GM12878 (cell line): ENCODE measurements around the gene OSBPL3. TPM values are rescaled to one million over a fixed set of nuclear protein-coding genes. Genes with fewer than 3 reads are reported as not detected.

Source experiments
- ATAC-seq: fragments of 200-7000 bp; cut with Tn5 transposase; 3 replicates; pipeline ENCODE4 v1.9.1; 2020; ENCODE audit warnings: mild to moderate bottlenecking, moderate library complexity
- BruUV-seq: library from RNA; stranded (reverse); fragments of 400-500 nt; replicated peaks from 2 replicates; lab custom pipeline; 2021; lab: Mats Ljungman, UMichigan
- CTCF ChIA-PET: fragments of 300-600 bp; sonication (Branson Sonifier 250); formaldehyde crosslinking; extraction: SDS; loops from one replicate; lab custom pipeline; 2021; ENCODE audit warnings: inconsistent platforms; lab: Yijun Ruan, JAX
- POLR2A ChIA-PET: fragments of 350-600 bp; formaldehyde crosslinking; extraction: SDS; loops from one replicate; lab custom pipeline; 2021; ENCODE audit warnings: inconsistent platforms; lab: Charles Lee
- RAD21 ChIA-PET: fragments of 300-600 bp; sonication (Branson Sonifier 250); formaldehyde crosslinking; loops from one replicate; lab custom pipeline; 2023; ENCODE audit warnings: antibody characterized with exemption; ENCODE audit not compliant: unreplicated experiment; lab: Charles Lee
- SMC1A ChIA-PET: fragments of 300-600 bp; sonication (Branson Sonifier 250); formaldehyde crosslinking; loops from one replicate; lab custom pipeline; 2023; ENCODE audit not compliant: unreplicated experiment, uncharacterized antibody; lab: Charles Lee
- DNase-seq: peaks from one replicate; pipeline ENCODE4 v3.0.0-alpha.2; 2011; ENCODE audit warnings: low read depth, low spot score
- FAIRE-seq: peaks from 3 replicates; lab custom pipeline; 2011; peaks lifted over from hg19 to GRCh38; lab: Jason Lieb, UNC
- H2AFZ ChIP-seq: 2 replicates; pipeline ENCODE4 v1.6.0; 2011; ENCODE audit warnings: low read depth, low read length, control low read depth; ENCODE audit not compliant: control insufficient read depth
- H3K27ac ChIP-seq: 2 replicates; pipeline ENCODE4 v1.5.1; 2011; ENCODE audit warnings: control low read depth; ENCODE audit not compliant: control insufficient read depth, insufficient read depth
- H3K27me3 ChIP-seq, 2 experiments: replicated peaks in 1 of 2; 2 replicates each; pipeline versions ENCODE4 v1.6.0 to v1.6.1; 2011; ENCODE audit warnings: low read length in 1 of 2; ENCODE audit not compliant: control insufficient read depth in 2 of 2, insufficient read depth in 2 of 2
- H3K36me3 ChIP-seq, 2 experiments: 2 replicates each; pipeline ENCODE4 v1.5.1; 2011; ENCODE audit warnings: low read length in 1 of 2; ENCODE audit not compliant: control insufficient read depth in 2 of 2, insufficient read depth in 2 of 2
- H3K4me1 ChIP-seq: 2 replicates; pipeline ENCODE4 v1.6.1; 2011; ENCODE audit warnings: mild to moderate bottlenecking, low read length, moderate library complexity, mixed read lengths; ENCODE audit not compliant: control insufficient read depth, insufficient read depth
- H3K4me2 ChIP-seq: 2 replicates; pipeline ENCODE4 v1.6.0; 2011; ENCODE audit warnings: control low read depth; ENCODE audit not compliant: control insufficient read depth, insufficient read depth
- H3K4me3 ChIP-seq: fragments of 200-600 bp; sonication (generic); 2 replicates; pipeline ENCODE4 v1.5.1; 2016
- H3K79me2 ChIP-seq: 2 replicates; pipeline ENCODE4 v1.6.0; 2011; ENCODE audit warnings: low read length; ENCODE audit not compliant: control insufficient read depth, insufficient read depth
- H3K9ac ChIP-seq: 2 replicates; pipeline ENCODE4 v1.8.0; 2011; ENCODE audit warnings: low read length, control low read depth, mixed read lengths; ENCODE audit not compliant: control insufficient read depth, insufficient read depth
- H3K9me3 ChIP-seq: replicated peaks from 3 replicates; pipeline ENCODE4 v1.5.1; 2011; ENCODE audit warnings: mild to moderate bottlenecking, low read length; ENCODE audit not compliant: control insufficient read depth, insufficient read depth
- H4K20me1 ChIP-seq: 2 replicates; pipeline ENCODE4 v1.6.0; 2011; ENCODE audit not compliant: control insufficient read depth, insufficient read depth
- ATF2 ChIP-seq: IDR thresholded peaks from 2 replicates; pipeline ENCODE4 v1.6.1; 2012; ENCODE audit warnings: low read length, inconsistent platforms
- BCL11A ChIP-seq: IDR thresholded peaks from 2 replicates; pipeline ENCODE4 v1.6.1; 2011; ENCODE audit warnings: low read depth, low read length
- CBX5 ChIP-seq: sonication (generic); IDR thresholded peaks from 2 replicates; pipeline ENCODE4 v1.6.1; 2016; ENCODE audit warnings: low read depth, moderate library complexity, mild to moderate bottlenecking, inconsistent platforms
- CREB1 ChIP-seq: IDR thresholded peaks from 2 replicates; pipeline ENCODE4 v1.6.1; 2012; ENCODE audit warnings: low read depth, mild to moderate bottlenecking, inconsistent platforms
- IRF3 ChIP-seq: fragments of 450-650 bp; IDR thresholded peaks from 2 replicates; pipeline ENCODE4 v1.6.1; 2014; ENCODE audit warnings: mild to moderate bottlenecking
- KLF5 ChIP-seq: fragments of 450-650 bp; IDR thresholded peaks from 2 replicates; pipeline ENCODE4 v1.6.1; 2014; ENCODE audit warnings: mild to moderate bottlenecking; ENCODE audit not compliant: partially characterized antibody
- NFXL1 ChIP-seq: fragments of 450-650 bp; IDR thresholded peaks from 2 replicates; pipeline ENCODE4 v1.6.1; 2017; ENCODE audit warnings: antibody characterized with exemption, mild to moderate bottlenecking, borderline replicate concordance
- NR2C2 ChIP-seq: IDR thresholded peaks from 2 replicates; pipeline ENCODE4 v1.6.1; 2011; ENCODE audit warnings: borderline replicate concordance, low read depth; ENCODE audit not compliant: control insufficient read depth, insufficient read length
- PBX3 ChIP-seq: IDR thresholded peaks from 2 replicates; pipeline ENCODE4 v1.6.1; 2011; ENCODE audit warnings: mild to moderate bottlenecking, low read depth, low read length, moderate library complexity; ENCODE audit not compliant: insufficient replicate concordance
- PKNOX1 ChIP-seq: fragments of 450-650 bp; IDR thresholded peaks from 2 replicates; pipeline ENCODE4 v1.6.1; 2016; ENCODE audit warnings: mild to moderate bottlenecking
- RBBP5 ChIP-seq: fragments of 200-600 bp; sonication (generic); conservative IDR thresholded peaks from 2 replicates; pipeline ENCODE4 v1.6.1; 2016
- SMC3 ChIP-seq: IDR thresholded peaks from 2 replicates; pipeline ENCODE4 v1.6.1; 2011; ENCODE audit warnings: low read length, improper control_type of control experiment, borderline replicate concordance
- SPI1 ChIP-seq: IDR thresholded peaks from 2 replicates; pipeline ENCODE4 v1.6.1; 2011; ENCODE audit warnings: low read depth, mild to moderate bottlenecking, low read length, moderate library complexity, borderline replicate concordance; ENCODE audit not compliant: insufficient read depth
- STAT1 ChIP-seq: fragments of 450-650 bp; conservative IDR thresholded peaks from 2 replicates; pipeline ENCODE4 v1.6.1; 2014; ENCODE audit warnings: antibody characterized with exemption, mild to moderate bottlenecking
- ZNF207 ChIP-seq: fragments of 450-650 bp; IDR thresholded peaks from 2 replicates; pipeline ENCODE4 v1.6.1; 2014; ENCODE audit warnings: antibody characterized with exemption, mild to moderate bottlenecking, borderline replicate concordance
- WGBS: methylation state at CpG from one replicate; pipeline ENCODE4 v1.1.6; 2016; ENCODE audit warnings: low lambda C conversion rate; ENCODE audit not compliant: insufficient replicate concordance, insufficient coverage; ENCODE audit errors: missing lambda C conversion rate; 5-methylcytosine and 5-hydroxymethylcytosine counted together
- in situ Hi-C: fragments of 300-500 bp; cut with MboI; formaldehyde crosslinking; loops from 9 replicates; pipeline ENCODE4 v1.14.3; 2018; ENCODE audit warnings: mixed read lengths
- intact Hi-C: fragments of 100-400 bp; cut with micrococcal nuclease; formaldehyde crosslinking; loops from one replicate; pipeline ENCODE4 v1.14.2; 2022; ENCODE audit not compliant: unreplicated experiment
- polyA plus RNA-seq, 11 experiments: library from polyadenylated mRNA; depleted of rRNA in 4 of 11; unstranded in 6 of 11; stranded (reverse) in 5 of 11; fragments of >200 nt; fragmentation: Nextera tagmentation in 4 of 11; fragmentation: Illumina TruSeq in 1 of 11; extraction: Ambion mirVana in 4 of 11; extraction: Trizol in 1 of 11; gene quantifications; 1 replicate in 1 of 11; 2 replicates in 10 of 11; pipeline versions ENCODE4 v1.2.1 to v1.2.3, GENCODE V29; 2011 to 2016; ENCODE audit warnings: inconsistent platforms in 2 of 11, missing spikeins in 2 of 11, low read depth in 1 of 11
- total RNA-seq, 4 experiments: library from RNA; depleted of rRNA in 3 of 4; stranded (reverse); fragments of >200 nt in 3 of 4; fragmentation: Illumina TruSeq in 1 of 4; extraction: Trizol in 1 of 4; gene quantifications; 2 replicates each; pipeline versions ENCODE4 v1.2.1 to v1.2.3, GENCODE V29; 2013 to 2021

The OSBPL3 gene
- total and polyA plus RNA-seq, 10 of the 15 experiments (the other 5 are each of a cell fraction or from before 2014, with no cell fraction given): 6.1 to 46.6 (median 27.0) TPM

- ChIA-PET RAD21 (interaction anchor here (1.2 kb wide), 1 partner anchor 150 kb away, joined by 6 read pairs; no protein-coding TSS in a partner anchor), SMC1A (interaction anchor here (1.0 to 16.1 kb wide), 9 partner anchors 6 to 150 kb away, joined by 3 to 189 read pairs (median 5); partner anchors contain the start of gene OSBPL3), POLR2A (interaction anchor here (0.6 to 7.0 kb wide), 3 partner anchors 9 to 170 kb away, joined by 3 to 68 read pairs (median 7); partner anchors contain the start of gene OSBPL3), CTCF (interaction anchor here (1.1 to 3.2 kb wide), 3 partner anchors 9 to 159 kb away, joined by 3 to 12 read pairs (median 11); partner anchors contain the start of gene OSBPL3)
- H3K9me3 ChIP-seq: no peaks in the 10 kb centered on the region
- no peak overlapping the region for H3K4me2 ChIP-seq
- peak overlapping the region; percentile 7 for H3K27ac ChIP-seq
- no peak overlapping the region for H3K4me3 ChIP-seq
- DNase-seq (no peak), ATAC-seq (no peak), FAIRE-seq (no peak)
- peaks cover 95% of the 10 kb centered on the region for H3K79me2 ChIP-seq
- no TSS peak for BruUV-seq
- no peaks in the 10 kb centered on the region for H3K36me3 ChIP-seq
- intact Hi-C loops (no loop called here), in situ Hi-C loops (no loop called here)
- no peak overlapping the region for H3K9ac ChIP-seq
- H3K4me1 ChIP-seq: peaks cover 46% of the 10 kb centered on the region
- no peaks in the 10 kb centered on the region for H4K20me1 ChIP-seq
- 84% methylated on average over 4 of the region's 4 CpGs for WGBS
- H2AFZ ChIP-seq: no peak overlapping the region
- no peaks in the 10 kb centered on the region for H3K27me3 ChIP-seq
- TF ChIP-seq NFXL1 (no peak), STAT1 (no peak), KLF5 (no peak), SPI1 (no peak), ATF2 (no peak), RBBP5 (no peak), BCL11A (no peak), PKNOX1 (no peak), SMC3 (no peak), CREB1 (no peak), ZNF207 (no peak), PBX3 (no peak), IRF3 (no peak), CBX5 (no peak), NR2C2 (no peak)
Observed at GRCh38 chr7:24970676-24971075, 9.3 kb downstream of the OSBPL3 start.
